ENCODE data around the gene DSCAML1.

The DSCAML1 gene

DNA sequence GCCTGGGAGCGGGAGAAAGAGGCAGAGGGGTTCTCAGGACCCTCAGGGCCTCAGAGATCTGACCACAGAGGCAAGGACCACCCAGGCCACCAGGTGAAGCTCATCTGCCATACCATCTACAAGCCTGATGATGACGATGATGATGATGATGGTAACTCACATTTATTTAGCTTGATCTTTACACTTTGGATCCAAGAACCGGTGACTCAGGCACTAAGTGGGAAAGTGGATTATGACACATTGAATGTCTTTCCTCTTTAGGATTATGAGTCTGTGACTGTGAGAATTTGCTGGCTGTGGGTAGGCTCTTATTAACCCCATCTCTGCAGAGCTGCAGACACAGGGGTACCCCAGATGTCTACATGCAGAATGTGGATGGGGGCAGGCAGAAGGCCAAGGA lies 110.3 kb downstream of the DSCAML1 start:
- no peak for DNase-seq

DNA sequence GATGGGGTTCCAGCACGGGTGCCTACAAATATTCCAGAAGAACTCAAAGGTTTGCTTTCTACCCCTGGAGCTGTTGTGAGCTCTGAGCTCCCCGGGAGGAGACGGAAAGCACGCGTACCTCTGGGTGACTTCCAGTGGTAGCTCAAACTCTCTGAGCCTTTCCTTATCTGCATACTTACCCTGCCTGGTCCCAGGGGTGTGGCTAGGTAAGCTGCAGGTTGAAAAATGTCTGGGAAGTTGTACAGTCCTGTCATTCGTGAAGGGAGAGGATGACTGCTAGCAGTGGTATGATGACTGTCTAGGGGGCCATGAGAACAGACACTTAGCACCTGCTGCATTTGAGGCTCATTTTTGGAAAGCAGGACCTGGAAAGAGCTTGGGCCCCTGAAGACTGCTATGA lies 111.5 kb downstream of the DSCAML1 start:
- DNase-seq: no peak

DNA sequence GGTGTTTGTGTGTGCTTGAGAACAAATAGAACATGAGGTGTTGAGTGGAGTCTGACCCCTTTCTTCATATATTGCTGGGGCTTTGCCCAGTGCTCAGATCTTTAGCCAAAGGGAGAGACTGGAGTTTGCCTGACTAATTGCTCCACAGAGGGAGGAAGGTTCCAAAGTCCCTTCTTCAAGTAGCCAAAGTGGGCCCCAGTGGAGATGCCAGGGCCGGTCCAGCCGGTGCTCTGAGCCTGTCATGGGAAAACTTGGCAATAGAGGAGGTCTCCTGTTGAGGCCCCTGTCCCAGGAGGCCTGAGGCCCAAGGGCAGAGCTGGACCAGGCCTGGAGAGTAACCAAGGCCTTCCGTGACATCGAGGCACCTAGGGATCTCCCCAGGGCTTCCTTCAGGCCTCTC lies 112.3 kb downstream of the DSCAML1 start:
- DNase-seq: no peak

DNA sequence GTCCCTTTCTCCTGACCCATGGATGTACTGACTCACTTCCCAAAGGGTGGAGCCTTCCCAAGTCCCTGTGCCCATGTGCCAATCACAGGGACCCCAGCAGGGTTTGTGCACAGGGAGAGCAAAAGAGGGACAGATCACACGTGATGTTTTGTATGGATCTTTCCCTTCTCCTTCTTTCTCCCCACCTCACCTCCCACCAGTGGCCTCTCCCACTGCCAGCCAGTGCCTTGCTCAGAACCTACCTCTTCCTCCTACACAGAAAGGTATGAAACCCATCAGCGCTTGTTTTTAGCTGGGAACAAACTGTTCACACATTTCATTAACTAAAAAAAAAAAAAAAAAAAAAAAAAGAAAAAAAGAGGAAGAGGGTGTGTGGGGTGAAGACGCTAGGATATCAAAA lies 112.9 kb downstream of the DSCAML1 start:
- no peak for DNase-seq

DNA sequence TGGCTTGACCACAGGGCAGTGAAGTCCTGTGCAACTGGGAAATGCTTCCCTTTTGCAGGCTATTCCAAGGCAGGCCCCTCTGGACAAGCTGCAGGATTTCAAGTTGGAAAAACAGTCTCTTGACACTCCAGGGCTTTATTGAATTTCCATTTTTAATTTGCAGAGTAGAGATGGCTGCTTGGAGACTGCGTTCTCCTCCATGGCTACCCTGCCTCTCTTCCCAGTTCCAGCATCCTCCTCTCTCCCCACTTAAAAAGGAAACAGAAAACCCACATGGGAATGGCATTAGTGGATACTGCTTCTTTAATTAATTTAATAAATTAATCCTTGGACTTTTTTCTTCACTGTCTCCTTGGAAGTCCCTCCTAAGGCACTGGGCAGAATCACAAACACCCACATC lies 115.6 kb downstream of the DSCAML1 start:
- no peak for DNase-seq

DNA sequence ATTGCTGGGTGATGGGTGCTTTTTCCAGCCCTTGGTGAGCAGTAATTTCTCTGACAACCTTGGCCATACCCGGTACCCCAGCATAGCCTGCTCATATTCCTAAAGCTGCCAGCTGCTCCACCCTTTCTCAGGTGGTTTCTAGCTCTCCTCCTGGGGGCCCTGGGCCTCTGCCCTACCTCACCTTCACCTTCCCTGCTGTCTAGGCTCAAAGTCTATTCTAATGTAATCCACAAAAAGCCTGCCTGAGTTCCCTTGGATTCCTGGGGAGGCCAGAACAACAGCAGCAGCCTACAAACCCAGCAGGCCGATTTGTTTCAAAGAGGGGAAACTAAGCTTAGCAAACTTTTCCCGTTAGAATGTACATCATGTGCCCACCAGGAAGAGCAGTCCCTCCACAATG lies 117.6 kb downstream of the DSCAML1 start:
- peak; percentile 39 for DNase-seq

DNA sequence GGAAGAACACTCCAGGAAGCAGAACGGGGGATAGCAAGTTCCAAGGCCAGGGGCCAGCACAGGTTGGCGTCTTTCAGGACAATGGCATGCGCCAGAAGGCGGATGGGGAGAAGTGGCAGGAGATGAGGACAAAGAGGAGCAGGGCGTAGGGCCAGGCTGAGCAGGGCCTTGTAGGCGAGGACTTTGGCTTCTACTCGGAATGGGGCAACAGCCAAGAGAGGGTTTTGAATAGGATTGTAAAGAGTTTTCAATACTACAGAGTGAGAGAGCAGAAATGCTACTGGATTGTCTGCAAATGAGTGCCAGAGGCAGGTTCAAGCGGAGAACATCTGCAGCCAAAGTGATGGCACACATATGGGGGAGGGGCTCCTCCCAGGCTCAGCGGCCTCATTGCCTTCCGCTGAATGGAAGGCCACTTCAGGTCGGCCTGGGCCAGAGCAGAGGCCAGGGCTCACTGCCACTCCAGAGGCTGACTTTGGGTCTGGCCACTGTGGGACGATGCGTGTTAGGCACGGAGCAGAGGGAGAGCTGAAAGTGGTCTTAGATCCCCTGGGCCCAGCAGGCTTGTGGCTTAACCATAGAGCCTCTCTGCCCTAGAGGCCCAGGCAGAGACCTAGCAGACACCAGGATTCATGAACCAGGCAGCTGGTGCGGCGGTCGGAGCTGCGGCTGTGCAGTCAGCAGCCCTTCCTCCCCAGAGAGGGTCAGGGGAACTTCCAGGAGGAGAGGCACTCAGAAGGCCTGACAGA lies 118.2 kb downstream of the DSCAML1 start:
- DNase-seq: no peak

DNA sequence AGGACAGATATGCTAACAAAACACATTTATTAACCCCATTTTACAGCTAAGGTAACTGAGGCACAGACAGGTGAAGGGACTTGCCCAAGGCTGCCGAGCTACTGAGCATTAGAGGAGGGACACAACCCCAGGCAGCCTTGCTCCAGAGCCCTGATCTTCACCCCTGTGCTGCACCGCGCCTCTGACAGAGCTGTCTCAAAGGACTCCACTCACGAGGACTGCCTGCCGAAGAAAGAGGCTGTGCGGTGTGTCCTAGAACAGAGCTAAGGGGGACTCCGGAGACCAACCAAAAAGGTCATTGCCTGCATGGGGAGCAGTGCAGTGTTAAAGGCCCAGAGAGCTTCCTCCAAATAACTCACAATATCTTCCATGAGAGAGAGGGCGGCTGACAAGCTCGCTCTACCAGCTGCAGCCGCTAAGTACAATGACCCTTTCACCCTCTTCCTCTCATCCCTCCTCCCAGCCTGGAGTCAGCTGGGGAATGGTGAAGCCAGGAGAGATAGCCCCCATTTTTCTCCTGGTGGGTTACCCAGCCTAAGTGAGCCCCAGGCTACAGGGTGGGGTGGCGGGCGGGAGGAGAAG lies 119.2 kb downstream of the DSCAML1 start:
- DNase-seq: no peak

DNA sequence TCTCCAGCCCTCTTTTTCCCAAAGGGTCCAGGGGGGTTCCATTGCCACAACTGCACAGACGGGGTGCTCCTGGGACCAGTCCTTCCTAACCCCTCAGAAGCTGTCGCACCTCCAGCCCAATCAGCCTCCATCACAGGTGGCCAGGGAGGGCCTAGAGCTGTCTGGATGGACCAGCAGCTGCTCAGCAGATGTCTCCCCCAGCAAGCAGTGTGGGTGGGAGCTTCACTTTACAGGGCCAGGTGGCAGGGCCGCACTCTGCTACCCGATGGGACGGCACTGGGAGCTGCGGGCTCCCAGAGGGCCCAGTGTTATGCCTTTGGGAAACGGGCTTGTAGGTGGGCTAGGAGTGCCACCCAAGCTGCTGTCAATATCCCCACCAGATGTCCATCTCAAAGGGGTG lies 120.5 kb downstream of the DSCAML1 start:
- peak; percentile 65 for DNase-seq

DNA sequence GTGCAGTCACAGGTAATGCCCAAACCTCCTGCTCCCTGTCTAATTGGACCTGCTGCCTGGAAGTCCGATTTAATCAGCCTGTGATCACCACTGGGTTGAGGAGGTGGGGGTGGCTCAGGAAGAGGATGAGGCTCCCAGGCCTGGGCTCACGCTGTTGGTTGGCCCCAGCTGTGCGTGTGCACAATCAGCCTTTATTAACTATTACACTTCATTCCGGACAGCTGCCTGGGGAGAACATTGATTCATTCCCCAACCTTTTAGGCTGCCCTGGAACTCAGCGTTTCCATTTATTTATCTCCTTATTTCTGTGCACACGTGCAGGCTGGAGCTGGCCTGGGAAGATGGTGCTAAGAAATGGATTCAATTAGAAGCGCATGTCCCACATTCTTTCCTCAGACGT lies 123.4 kb downstream of the DSCAML1 start:
- DNase-seq: no peak

DNA sequence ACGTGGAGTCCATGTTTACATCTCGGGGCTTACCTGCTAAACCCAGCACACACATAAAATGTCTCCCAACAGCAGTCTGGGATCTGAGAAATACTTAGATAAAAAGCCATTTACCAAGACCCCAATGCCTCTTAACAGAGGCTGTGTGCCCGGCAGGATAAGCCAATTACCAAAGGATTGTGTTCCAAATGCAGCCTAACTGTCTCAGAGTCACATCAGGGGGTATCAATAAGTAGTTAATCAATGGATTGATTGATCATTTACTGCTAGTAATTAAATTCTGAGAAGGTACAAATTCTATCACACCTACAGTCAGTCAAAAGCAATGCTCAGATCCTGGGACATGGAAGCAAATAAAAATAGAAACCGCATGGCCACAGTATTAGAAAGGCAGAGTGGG lies 125.6 kb downstream of the DSCAML1 start:
- no peak for DNase-seq

DNA sequence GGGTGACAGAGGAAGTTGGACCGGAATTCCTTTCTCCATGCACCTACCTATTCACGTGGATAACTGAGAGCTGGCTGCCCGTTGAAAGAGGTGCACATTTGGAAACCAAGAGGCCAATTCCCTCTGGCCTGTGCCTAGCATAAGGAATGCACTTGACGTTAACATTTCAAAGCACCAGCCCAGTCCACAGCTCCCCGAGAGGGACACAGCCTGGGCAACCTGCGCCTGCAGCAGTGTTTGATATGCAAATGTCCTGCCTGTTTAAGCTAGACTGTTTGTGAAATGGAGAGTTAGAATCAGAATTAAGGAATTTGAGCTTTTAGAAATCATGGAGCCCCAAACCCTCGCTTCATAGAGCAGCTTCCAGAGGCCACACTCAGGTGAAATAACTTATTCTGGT lies 126.1 kb downstream of the DSCAML1 start:
- no peak for DNase-seq

DNA sequence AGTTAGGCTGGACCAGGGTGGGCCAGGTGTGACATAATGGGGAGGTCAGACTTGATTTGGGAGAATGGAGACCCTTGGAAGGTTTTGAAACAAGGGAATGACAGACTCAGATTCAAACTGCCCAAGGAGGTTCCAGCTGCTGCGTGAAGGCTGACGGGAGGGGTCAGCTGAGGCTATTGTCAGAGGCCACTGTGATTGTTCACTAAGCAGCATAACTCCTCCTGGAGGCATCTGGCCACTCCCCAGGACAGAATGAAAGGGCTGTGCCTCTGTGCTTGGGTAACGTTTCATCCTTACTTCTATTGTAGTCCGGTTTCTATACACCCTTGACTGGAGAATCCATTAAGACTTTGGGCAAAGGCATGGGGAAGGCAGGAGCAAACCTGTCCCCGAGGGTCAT lies 126.6 kb downstream of the DSCAML1 start:
- no peak for DNase-seq

DNA sequence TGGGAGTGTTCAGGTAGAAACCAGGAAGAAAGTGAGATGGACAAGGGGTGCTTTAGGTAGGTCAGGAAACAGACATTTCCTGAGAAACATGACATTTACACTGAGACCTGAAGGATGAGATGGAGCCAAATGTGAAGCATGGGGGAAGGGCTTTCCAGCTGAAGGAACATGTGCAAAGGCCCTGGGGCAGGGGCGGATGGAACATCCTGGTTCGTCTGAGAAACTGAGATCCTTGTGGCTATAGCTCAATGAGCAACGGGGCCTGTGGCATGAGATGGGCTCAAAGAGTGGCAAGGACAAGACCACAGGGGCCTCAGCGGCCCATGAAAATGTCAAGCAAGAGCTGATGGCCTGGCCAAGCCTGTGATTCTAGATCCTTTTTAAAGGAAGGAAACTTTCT lies 127.4 kb downstream of the DSCAML1 start:
- DNase-seq: no peak

DNA sequence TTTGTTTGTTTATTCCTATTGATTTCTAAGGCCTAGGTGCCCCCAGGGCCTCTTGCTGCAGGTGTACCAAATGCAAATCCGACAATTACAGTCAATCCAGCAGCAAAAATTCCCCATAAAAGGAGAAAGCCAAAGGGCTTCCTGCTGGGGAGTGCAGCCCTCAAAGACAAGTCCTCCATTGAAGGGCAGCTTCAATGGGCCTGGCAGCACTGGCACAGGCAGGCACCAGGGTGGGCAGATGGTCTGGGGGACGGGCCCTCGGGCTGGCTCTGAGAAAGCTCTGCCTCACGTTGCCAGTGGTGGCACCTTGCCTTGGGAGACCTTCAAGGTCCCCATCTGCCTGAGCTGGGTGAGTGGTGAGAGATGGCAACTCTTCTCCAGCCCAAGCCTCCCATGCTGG lies 128.0 kb downstream of the DSCAML1 start:
- peak; percentile 10 for DNase-seq

DNA sequence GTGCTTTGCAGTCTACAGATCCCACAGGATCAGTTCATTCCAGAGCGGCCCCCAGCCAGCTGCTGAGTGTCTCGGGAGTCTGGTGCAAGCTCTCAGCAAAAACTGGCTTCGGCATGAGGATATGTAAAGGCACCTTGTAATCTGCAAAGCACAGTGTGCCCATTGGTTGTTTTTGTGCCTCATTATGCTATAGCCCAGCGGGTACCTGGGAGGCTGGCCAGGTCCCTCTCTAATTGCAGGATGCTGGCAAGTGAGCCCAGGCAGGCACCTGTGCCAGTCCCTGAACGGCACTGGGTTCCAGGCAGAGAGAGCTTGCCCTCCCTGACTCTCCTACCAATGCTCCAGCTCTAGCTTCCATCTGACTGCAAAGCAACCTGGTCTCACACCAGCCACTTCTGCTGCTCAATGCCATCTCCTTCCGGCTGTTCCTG lies 128.7 kb downstream of the DSCAML1 start:
- peak; percentile 83 for DNase-seq

DNA sequence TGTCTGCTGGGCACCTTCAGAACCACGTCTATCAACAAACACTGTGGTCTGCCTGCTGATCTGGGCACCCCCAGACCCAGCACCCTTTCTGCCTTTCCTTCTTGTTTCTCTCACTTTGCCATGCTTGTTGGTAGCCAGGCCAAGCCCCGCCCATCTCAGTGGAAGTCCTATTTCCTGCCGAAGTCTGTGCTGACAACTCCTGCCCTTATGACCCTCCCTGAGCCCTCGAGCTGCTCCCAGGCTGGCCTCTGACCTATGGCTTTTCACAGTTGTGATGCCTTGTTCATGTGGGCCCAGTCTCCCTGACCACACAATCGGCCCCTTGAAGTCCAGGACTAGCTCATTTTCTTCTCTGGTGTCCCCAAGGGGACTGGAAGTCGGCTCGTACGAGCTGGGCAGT lies 132.1 kb downstream of the DSCAML1 start:
- DNase-seq: no peak

DNA sequence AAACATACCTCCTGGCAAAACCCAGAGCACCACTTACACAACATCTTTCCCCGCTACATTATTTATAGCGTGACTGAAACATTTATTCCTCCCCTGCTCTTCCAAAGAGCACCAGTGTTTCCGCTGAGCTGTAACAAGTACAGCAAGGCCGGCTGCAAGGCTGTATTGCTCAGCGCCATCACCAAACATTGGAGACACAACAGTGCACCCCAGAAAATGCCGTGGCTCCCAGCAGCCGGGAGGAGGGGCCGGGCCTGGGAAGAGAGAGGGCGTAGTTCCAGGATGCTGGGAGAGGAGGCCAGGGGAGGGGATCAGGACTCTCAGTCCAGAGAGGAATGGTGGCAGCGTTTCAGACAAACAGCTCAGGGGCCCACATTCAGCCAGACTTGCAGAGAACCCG lies 133.2 kb downstream of the DSCAML1 start:
- DNase-seq: no peak

DNA sequence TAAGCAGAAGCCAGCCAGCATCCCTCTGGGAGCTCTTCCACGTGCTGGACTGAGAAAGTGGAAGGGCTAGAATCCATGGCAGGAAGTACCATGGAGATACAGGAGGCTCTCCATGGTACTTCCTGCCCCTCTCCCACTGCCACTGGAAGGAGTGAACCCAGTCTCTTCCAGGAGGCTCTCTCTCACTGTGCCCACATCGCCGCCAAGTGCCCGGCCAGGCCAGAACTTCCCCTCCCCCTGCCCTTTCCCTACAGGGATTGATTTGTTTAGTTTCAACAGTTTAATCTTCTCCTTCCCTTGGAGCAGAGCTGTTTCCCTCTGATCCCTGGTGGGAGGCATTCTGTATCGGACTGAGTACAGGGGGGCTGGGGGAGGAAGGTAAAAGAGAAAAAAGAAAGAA lies 133.6 kb downstream of the DSCAML1 start:
- no peak for DNase-seq

DNA sequence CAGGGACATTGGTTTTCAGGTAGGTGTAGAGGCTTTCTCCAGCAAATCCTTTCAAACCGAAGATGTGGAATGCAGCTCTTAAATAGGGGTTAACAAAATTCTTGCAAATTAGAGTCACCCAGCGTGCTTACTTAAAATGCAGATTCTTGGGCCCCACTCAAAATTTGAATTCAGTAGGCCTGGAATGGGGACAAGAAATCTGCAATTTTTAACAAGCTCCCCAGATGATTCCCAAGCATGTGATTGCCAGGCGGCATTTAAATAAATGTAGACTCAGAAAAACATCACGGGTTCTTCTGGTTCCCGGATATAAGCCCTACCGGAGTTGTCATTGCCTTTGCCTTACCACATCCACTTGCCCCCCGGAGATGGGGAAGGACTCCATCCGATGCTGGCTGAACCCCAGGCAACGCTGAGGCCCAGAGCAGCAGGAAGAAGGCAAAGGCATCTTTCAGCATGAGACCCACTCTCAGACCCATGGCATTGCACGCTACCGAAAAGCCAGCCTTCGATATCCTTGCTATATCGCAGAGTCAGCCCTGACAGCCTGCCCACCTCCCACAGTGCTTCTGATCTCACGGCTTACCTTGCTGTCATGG lies 134.2 kb downstream of the DSCAML1 start:
- no peak for DNase-seq

DNA sequence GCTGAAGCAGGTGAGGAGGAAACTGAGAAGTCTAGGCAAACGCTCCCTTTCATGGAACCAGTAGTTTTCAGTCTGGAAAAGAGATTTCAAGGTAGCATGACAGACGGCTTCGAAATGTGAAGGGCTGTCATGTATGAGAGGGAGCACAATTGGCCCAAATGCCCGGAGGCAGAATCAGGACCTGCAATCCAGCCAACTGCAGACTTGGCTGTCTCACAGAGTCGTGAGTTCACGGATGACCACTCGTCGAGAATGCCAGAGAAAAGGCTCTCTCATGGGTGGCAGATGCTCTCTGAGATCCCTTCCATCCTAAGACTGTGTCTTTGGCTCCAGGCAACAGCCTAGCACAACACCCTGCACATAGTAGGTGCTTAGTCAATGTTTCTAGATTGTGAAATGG lies 134.8 kb downstream of the DSCAML1 start:
- no peak for DNase-seq

DNA sequence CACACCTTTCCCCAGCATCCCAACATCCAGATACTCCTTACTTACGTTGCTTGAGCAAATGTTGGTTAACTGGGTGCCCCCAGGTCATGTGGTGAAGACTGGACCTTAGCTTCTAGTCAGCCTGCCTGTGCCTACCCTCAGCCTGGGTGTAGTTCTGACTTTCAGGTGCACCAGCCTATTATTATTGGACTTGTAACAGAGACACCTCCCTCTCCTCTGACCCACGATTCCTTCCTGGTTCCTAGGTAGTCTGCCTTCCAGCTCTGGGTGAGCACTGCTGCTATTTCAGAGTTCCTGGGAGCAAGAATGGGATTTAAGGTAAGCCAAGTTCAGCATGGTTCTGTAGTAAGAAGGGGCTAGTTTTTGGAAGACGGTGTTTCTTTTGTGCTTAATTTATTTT lies 138.2 kb downstream of the DSCAML1 start:
- no peak for DNase-seq

DNA sequence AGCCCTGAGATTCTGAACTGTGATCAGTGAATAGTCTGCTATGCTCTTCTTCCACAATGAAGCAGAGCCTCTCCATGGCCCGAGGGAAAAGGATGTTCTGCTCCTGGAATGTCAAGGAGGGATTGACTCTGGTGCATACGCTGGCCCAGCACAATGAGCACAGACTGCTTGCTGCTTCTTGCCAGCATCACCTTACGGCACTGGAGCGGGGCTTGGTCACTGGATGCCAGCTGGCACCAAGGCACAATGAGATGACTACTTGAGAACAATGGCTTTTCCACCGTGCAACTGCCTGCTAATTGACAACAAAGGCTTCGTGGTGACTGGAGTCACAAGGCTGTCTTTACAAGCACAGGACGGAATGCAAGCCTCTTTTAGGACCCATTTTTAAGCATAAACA lies 139.2 kb downstream of the DSCAML1 start:
- DNase-seq: peak; percentile 19

All from NCI-H2171 treated with DMSO at 0.1 percent for 48 hours (cell line).